GM19438 (cell line): ENCODE data around the gene GAS2L3.
"Not testable (repeated sequence)": the region's sequence is repeated elsewhere in the genome, so short reads cannot be mapped to it uniquely, and the experiment has no call there.

Experiments used
- ATAC-seq: cut with Tn5 transposase; IDR thresholded peaks from one replicate; pipeline ENCODE4 v1.9.1; 2021; ENCODE audit warnings: low read depth; ENCODE audit not compliant: unreplicated experiment

Gene GAS2L3

DNA sequence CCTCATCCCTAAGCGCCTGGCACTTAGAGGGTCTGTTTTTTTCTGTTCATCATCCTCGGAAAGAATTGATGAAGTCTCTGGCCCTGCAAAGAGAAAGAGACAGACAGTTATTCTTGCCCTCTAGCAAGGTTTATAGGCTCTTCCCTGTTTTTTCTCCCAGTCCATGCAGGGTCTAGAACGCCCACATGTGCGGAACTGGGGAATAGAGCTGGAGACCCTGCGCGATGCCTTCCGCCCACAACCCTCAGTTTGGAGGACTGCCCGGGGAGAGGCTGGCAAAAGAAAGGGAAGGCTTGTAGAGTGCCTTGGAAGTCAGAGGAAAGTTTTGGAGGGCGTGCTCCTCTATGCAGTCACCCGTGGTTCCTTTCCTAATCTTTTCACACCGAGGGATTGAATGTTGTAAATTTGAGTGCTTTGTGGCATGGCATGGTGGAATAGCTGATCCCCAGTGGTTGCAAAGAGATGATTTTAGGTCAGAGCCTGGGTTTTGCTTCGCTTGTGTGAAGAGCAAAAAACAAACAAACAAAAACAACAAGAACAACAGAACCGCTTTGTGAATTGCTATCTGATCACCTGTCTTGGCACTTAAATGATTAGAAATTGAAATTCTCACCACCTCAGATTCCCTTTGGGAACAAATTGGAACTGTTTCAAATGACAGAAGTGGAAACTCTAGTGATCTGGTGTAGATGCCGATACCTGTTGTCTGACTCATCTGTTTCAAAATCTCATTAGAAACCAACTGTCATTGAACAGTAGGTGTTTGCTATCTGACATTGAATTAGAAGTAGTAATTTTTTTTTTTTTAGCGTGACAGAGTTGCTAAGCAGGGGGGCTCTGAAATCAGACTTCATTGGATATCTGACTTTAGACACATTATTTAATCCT, 947 bp downstream of the GAS2L3 start:
- no peak for ATAC-seq

DNA sequence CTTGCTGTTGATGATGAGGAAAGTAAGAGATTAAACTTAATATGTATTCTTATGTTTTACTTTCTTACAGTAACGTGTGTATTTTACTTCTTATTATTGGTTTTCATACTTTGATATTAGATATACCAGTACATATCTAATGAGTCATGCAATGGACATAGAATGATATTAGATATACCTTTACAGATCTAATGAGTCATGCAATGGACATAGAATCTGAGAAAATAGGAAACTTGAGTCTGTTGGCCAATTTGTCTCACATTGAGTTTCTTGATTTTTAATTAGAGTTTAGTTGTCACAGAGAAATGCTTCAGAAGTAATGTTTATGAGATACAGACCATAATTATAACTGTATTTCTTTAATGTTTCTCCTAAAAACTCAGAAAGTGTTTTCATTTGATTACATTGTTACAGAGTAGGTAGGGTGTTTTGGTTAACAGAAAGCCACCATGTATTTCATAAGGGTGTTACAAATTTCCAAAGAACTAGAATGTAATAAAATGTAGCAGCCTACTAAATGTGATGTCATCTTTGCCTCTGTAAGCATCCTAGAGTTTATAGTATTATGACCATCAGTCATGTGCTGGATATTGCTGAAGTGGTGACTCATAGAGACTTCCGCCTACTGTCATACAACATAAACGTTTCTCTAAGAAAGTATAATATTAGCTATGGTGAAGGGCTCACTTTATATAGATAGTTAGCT, 3.0 kb downstream of the GAS2L3 start:
- ATAC-seq: no peak

DNA sequence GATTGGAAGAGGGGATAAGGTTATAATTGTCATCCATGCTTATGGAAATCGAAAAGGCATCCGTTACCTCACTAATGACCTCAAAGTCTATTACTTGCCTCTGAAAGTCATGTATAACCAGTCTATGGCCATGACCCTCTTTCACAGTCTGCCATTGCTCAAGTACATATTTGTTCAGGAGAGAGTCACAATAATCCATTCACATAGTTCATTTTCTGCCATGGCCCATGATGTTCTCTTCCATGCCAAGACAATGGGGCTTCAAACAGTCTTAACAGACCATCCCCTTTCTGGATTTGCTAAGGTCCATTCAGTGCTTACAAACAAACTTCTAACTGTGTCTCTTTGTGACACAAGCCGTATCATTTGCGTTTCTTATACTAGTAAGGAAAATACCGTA, 5.4 kb downstream of the GAS2L3 start:
- ATAC-seq: no peak

DNA sequence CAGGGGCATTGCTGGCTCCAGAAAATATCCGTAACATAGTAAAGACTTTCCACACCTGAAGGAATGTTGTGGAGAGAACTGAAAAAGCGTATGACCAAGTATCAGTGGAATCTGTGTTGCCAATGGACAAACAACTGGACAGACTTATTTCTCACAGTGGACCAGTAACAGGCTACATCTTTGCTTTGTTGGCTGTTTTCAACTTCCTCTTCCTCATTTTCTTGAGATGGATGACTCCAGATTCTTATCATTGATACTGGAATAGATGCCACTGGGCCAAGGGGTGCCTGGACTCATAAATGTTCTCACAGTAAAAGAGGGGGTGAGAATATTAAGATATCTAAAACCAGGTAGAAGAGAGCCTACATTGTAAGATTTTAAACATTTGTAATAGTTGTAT, 6.4 kb downstream of the GAS2L3 start:
- no peak for ATAC-seq

DNA sequence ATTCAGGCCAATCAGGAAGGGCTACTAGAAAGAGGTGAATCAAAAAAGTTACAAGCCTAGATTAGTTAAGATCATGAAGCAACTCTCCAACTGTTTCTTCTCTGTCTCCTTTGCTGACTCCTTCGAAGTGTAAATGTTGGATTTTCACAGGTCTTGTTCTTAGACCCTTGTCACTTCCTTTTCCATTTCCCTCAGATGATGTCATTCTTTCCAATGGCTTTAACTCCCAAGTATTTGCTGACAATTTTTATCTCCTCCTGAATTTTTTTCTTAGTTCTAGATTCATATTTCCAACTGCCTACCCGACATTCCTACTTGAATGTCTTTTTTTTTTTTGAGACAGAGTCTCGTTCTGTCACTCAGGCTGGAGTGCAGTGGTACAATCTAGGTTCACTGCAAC, 10.8 kb downstream of the GAS2L3 start:
- ATAC-seq: no peak

DNA sequence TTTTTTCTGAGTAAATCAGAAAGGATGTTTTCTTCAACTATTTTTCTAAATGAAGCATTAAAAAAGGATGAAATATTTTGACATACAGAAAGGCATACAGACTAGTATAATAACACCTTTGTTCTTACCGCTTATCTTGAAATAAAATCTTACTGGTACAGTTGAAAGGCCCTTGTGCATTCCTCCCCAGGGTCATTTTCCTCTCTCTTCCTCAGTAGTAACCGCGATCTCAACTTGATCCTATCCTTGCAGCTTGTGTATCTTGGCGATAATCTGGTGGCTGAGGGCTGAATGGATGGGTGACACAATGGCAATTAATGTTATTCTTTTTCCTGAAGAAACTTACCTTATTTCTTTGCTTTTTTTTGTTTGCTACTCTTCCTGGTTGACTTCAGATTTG, 18.5 kb downstream of the GAS2L3 start:
- ATAC-seq: no peak

DNA sequence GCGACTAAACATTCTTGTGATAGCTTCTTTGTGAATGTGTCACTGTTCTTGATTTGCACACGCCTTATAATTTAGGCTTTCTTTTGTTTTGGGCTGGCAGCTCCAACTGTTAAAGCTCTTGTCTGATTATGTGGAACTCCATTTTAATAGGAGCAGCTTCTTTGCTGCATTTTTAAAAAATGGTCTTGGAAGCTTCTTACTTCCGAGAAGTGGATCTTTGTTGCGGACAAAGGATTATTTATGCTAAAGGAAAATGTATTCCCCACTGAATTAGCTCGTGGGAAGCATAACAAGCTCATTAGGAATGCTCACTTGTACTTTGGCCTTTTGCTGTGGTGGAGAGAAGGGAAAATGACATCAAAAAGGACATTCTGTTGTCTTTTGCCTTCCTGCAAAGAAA, 20.0 kb downstream of the GAS2L3 start:
- no peak for ATAC-seq

DNA sequence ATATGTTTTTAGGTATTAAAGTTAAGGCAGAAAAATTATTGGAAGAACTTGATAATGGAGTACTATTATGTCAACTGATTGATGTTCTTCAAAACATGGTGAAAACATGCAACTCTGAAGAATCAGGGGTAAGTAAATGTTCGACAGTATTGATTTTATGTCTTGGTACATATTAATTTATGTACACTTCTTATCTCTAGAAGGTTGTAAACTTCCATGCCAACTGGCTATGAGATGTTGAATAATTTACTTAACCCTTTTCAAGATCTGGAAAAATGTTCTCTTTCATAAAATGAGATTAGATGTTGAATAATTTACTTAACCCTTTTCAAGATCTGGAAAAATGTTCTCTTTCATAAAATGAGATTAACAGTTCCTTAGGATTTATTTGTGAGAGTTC, 28.1 kb downstream of the GAS2L3 start:
- ATAC-seq: no peak

DNA sequence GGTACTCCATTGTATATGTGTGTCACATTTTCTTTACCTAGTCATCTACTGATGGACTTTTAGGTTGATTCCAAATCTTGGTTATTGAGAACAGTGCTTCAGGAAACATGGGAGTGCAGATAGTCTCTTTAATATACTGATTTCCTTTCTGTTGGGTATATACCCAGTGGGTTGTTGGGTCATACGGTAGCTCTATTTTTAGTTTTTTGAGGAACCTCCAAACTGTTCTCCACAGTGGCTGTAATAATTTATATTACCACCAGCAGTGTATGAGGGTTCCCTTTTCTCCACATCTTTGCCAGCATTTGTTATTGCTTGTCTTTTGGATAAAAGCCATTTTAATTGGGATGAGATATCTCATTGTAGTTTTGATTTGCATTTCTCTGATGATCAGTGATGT, 29.5 kb downstream of the GAS2L3 start:
- not testable (repeated sequence) for ATAC-seq

DNA sequence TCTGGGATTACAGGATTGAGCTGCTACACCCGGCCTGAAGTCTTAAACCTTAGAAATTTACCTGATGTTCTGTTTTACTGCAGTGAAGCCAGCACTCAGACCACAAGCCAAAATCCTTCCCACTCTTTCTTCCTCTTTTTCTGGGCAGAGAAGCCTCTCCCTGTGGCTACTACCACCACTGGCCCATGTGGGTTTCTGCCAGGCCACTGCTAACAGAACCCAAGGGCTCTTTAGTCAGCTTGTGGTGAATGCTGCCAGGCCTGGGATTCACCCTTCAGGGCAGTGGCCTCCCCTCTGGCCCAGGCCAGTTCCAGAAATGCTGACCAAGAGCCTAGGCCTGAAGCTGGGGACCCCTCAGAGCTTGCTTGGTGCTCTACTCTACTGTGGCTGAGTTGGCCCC, 35.3 kb downstream of the GAS2L3 start:
- ATAC-seq: no peak

DNA sequence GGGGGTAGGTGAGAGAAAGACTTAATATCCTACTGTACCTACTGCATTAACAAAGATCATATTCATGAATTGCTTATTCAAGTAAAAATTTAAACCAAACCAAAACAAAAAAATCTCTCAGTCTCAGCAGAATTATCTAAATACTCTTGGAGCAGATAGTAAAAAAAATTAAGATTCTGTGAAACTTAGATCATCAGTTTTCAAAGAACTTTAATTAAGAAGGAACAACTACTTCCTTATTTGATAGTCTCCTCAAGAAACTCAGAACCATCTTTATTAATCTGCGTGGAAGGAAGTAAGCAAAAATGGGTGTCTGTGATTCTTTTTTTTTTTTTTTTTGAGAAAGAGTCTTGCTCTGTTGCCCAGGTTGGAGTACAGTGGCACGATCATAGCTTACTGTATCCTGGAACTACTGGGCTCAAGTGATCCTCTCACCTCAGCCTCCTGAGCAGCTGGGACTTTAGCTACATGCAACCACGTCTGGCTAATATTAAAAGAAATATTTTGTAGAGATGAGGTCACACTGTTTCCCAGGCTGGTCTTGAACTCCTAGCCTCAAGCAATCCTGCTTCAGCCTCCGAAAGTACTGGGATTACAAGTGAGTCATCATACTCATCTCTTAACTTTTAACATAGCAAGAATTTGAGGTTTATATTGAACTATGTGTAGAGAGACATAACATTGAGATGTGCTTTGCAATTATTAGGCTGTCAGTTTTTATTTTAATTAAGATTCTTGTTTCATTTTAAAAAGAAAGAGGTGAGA, 37.4 kb downstream of the GAS2L3 start:
- no peak for ATAC-seq

DNA sequence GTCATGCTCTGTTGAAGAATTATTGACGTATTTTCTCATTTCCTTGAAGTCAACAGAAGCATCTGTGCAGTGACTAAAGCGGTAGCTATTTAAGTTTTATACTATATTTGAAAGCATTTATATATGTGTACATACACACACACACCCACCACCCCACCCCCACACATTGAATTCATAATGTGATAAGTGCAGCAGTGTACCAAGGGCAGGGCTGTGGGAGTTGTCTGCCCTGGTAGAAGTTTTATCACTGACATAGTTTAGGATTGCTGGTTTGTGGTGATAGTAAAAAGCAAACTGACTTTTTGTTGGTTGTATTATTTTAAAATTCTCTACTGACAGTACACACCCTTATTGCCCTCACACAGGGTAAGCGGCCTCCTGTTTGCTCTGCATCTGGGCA, 39.1 kb downstream of the GAS2L3 start:
- ATAC-seq: no peak

DNA sequence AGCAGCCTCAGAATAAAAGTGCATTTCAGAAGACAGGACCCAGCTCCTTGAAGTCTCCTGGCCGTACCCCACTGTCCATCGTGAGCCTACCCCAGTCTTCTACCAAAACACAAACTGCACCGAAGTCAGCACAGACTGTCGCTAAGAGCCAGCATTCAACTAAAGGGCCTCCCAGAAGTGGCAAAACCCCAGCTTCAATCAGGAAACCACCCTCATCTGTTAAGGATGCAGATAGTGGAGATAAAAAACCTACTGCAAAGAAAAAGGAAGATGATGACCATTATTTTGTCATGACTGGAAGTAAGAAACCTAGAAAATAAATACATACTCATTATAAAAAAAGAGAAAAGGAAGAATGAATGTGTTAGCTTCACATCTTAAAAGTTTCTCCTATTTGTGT, 51.1 kb downstream of the GAS2L3 start:
- no peak for ATAC-seq

DNA sequence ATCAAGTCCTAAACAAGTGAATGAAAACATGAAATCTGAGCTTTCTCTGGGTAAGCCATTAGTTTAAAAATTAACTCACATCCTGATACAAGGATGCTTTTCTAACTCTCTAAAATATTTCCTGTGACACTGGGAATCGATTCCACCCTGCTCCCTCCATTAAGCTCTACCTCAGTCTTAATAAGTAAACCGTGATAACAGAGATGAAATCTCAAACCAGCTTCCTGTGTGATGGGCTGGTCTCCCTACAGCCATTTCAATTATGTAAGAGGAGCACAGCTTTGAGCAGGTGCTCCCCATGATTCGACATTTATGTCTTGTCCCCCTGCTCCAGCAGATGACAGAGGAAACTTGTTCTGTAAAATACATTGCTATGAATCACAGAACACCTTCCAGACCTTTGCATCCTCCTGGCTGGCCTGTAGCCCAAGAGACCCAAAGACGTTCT, 59.0 kb downstream of the GAS2L3 start:
- no peak for ATAC-seq

DNA sequence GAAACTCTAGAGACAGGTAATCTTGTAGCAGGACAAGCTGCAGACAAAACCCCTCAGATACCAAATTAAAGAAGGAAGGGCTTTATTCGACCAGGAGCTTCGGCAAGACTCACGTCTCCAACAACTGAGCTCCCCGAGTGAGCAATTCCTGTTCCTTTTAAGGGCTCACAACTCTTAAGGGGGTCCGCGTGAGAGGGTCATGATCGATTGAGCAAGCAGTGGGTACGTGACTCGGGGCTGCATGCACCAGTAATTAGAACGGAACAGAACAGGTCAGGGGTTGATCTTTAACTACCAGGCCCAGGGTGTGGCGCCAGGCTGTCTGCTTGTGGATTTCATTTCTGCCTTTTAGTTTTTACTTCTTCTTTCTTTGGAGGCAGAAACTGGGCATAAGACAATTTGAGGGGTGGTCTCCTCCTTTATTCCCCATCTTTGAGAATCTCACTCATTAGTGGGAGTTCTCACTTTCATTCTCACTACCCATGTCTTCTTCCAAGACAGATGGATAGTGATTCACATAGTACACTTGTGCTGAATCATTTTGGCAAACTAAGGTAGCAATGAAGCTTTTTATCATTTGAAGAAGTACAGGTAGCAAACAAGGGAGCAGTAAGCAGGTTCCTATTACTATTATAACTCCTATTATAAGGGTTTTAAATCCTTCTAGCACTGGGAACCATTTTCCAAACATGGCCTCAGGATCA, 59.8 kb downstream of the GAS2L3 start:
- ATAC-seq: not testable (repeated sequence)

DNA sequence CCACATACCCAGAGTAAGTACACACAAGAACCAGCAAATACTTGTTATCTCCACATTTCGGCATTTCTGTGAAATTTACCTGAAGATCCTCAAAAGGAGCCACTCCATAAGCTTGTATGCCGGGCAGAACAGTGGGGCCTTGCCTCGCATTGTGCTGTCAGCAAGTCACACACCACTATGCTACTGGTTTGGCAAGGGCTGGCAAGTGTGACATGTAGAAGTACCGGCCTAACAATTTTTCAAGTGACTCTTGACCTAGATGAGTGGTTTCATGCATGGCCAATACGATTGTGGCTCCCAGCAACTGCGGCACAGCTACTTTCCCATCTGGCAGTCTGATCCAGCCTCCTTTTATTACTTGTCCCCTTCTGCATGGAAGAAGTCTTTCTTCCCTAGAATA, 69.8 kb downstream of the GAS2L3 start:
- ATAC-seq: no peak

DNA sequence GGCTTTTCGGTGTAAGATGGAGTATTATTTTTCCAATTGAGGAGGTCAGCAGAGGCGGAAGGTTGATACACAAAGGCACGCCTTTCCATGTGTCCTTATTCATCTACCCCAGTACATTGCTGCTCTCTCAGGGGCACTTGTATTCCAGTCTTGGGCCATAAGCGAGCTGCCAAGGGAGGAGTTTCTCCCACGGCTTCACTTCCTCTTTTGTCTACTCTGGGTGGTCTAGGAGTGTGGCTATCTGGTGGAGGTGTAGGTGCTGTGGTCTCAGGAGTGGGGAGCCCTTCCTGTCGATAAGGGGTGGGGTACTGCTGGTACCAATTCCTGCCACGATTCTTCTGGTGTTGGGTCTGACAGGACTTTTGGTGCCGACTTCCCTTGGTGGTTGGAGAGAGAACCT, 73.4 kb downstream of the GAS2L3 start:
- no peak for ATAC-seq

DNA sequence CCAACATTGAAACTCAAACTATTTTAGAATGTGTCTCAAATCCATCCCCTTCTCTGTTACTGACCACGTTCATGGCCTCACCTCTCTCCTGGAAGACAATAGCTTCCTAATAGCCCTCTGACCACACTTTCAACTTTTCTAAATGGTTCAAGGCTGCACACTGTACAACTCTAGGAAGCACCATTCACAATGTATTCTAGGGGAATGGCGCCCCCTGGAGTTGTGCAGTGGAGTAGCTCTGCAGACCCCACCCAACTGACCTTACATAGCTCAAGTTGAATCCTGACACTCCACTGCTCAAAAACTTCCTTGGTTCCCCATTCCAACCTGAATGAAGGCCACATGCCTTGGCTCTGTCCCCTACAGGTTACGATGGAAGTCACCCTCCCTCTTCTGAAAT, 77.6 kb downstream of the GAS2L3 start:
- no peak for ATAC-seq

DNA sequence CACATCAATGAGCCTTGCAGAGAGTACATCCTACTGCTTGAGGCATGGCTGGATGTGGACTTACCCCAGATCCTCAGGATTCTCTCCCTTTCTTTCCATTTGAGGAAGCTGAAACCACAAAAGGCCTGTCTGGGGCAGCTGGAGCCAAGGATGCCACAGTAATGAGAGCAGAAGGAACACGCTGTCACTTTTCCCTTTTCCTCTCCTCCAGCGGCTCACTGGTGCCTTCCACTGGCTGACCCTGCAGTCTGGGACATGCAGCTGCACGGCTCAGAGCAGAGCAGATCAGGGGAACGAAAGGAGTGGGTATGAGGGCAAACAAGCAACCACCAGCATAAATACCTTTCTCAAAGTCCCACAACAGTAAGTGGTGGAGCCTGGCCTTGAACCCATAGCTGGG, 78.2 kb downstream of the GAS2L3 start:
- no peak for ATAC-seq

DNA sequence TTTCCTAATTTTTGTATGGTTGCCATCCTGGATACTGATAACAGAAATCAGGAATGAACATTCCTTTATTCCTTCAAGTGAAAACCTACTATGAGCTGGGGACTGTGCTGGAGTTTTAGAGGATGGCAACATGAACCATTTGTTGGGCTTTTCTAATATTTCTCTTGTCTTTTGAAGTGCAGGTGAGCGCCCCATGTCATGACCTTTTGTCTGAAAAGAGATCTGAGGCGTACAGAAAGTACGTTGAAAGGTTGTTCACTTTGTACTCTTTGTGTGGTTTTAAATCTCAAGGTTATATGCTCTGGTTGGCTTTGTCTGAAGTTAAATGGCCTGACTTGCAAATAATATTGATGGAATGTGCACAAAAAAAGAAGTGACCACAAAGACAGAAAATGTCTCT, 79.0 kb downstream of the GAS2L3 start:
- no peak for ATAC-seq

DNA sequence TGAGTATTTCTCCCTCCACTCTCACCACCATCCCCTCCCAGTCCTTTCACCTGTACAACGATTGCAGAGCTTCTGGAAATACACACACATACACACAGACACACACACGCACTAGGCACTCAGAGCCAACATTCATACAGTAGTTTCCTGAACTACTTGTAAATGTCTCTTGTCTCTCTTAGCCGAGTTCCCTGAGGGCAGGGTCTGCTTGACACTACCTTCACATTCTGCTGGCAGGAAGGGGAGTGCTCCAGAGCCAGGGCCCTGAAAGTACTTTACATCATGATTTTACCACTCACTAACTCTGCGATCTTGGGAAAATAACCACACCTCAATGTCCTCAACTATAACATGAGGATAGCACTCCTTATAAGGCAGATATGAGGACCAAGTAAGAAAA, 82.7 kb downstream of the GAS2L3 start:
- no peak for ATAC-seq
